22Rv1 (cell line): Measurements from ENCODE around the gene PPFIA1.

Experiments
- CTCF ChIP-seq: fragments of 450-650 bp; IDR thresholded peaks from 2 replicates; pipeline ENCODE4 v1.5.1; 2017; ENCODE audit warnings: mild to moderate bottlenecking
- ZFX ChIP-seq: fragments of 450-650 bp; IDR thresholded peaks from 2 replicates; pipeline ENCODE4 v1.6.1; 2017; ENCODE audit warnings: antibody characterized with exemption, borderline replicate concordance

- no peak for TF ChIP-seq CTCF
- no peak for TF ChIP-seq ZFX
Measured at GRCh38 chr11:70243912-70244652, 26.4 kb upstream of the PPFIA1 start.
